ENCODE data around the gene RLBP1. TPM values are rescaled to one million over a fixed set of nuclear protein-coding genes. Genes with fewer than 3 reads are reported as not detected.

RLBP1 gene
- total RNA-seq, 1 donor from 2014 or later = not detected

DNA sequence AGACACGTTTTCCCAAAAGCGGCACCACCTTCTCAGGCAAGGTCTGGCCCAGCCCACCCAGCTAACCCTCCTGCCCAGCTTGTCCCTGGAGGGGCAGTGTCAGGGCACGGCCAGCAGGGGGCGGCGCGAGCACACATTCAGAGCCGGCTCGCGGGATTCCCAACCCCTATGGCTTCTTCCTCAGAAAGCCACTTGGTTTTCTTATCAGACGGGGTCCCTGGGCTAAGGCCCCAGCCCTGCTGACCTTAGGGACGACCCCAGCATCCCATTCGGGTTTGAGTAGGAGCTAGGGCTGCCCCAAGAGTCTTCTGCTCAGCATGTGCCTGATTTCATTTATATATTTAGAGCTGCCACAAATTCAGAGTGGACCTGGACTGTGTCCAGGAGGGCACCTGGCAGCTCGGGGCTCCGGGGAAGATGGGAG is 14.5 kb downstream of the RLBP1 start:
- TF ChIP-seq, protein P1, sequence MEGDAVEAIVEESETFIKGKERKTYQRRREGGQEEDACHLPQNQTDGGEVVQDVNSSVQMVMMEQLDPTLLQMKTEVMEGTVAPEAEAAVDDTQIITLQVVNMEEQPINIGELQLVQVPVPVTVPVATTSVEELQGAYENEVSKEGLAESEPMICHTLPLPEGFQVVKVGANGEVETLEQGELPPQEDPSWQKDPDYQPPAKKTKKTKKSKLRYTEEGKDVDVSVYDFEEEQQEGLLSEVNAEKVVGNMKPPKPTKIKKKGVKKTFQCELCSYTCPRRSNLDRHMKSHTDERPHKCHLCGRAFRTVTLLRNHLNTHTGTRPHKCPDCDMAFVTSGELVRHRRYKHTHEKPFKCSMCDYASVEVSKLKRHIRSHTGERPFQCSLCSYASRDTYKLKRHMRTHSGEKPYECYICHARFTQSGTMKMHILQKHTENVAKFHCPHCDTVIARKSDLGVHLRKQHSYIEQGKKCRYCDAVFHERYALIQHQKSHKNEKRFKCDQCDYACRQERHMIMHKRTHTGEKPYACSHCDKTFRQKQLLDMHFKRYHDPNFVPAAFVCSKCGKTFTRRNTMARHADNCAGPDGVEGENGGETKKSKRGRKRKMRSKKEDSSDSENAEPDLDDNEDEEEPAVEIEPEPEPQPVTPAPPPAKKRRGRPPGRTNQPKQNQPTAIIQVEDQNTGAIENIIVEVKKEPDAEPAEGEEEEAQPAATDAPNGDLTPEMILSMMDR (IDR thresholded peaks at IDR 0.05) = peak; percentile 91
- Mint-ChIP-seq H3K27ac (no peak overlapping the region), H3K4me3 (no peak overlapping the region), H3K9me3 (no peaks in the 10 kb centered on the region), H3K36me3 (ENCODE audit: low read depth) (peaks cover under 1% of the 10 kb centered on the region), H3K4me1 (peaks cover 6% of the 10 kb centered on the region), H3K27me3 (peaks cover 6% of the 10 kb centered on the region)
- DNase-seq (peak; percentile 64), ATAC-seq (ENCODE audit: low read depth) (peak; percentile 99)
- intact Hi-C loops (cut with micrococcal nuclease) = loop anchor here (1.0 to 2.0 kb wide), 4 partner anchors 36 to 350 kb away; partner anchors contain the start of gene FANCI
- POLR2A ChIA-PET = interaction anchor here (0.7 kb wide), 1 partner anchor 215 kb away, joined by 4 read pairs; no protein-coding TSS in a partner anchor
- CTCF ChIA-PET = interaction anchor here (0.6 to 1.6 kb wide), 20 partner anchors 8 to 347 kb away, joined by 3 to 17 read pairs (median 3); no protein-coding TSS in a partner anchor

GRCh38 chr15:89205991-89206585 is 15.3 kb downstream of the RLBP1 start:
- CTCF ChIA-PET = interaction anchor here (0.6 to 1.6 kb wide), 19 partner anchors 9 to 348 kb away, joined by 3 to 17 read pairs (median 3); no protein-coding TSS in a partner anchor
- TF ChIP-seq, protein P1 (IDR thresholded peaks at IDR 0.05) = no peak
- POLR2A ChIA-PET = no interaction called here
- H3K4me1 Mint-ChIP-seq = peaks cover 6% of the 10 kb centered on the region
- H3K36me3 Mint-ChIP-seq (ENCODE audit: low read depth) = peaks cover 8% of the 10 kb centered on the region
- no peak for DNase-seq
- H3K27ac Mint-ChIP-seq = no peak overlapping the region
- no peak for ATAC-seq (ENCODE audit: low read depth)
- intact Hi-C loops (cut with micrococcal nuclease) = loop anchor here (2.0 kb wide), 2 partner anchors 37 to 351 kb away; partner anchors contain the start of gene FANCI
- H3K4me3 Mint-ChIP-seq = no peak overlapping the region
- peaks cover 6% of the 10 kb centered on the region for H3K27me3 Mint-ChIP-seq
- H3K9me3 Mint-ChIP-seq = no peaks in the 10 kb centered on the region

GRCh38 chr15:89203705-89204273 is 17.6 kb downstream of the RLBP1 start:
- CTCF ChIA-PET = interaction anchor here (0.6 kb wide), 1 partner anchor 41 kb away, joined by 3 read pairs; no protein-coding TSS in a partner anchor
- POLR2A ChIA-PET = no interaction called here
- DNase-seq (no peak), ATAC-seq (ENCODE audit: low read depth) (no peak)
- Mint-ChIP-seq H3K27ac (no peak overlapping the region), H3K4me3 (no peak overlapping the region), H3K36me3 (ENCODE audit: low read depth) (peaks cover 13% of the 10 kb centered on the region), H3K27me3 (peaks cover 6% of the 10 kb centered on the region), H3K4me1 (peaks cover 6% of the 10 kb centered on the region), H3K9me3 (no peaks in the 10 kb centered on the region)
- TF ChIP-seq, protein P1 (IDR thresholded peaks at IDR 0.05) = no peak
- intact Hi-C loops (cut with micrococcal nuclease) = no loop called here

GRCh38 chr15:89201465-89202005 is 19.8 kb downstream of the RLBP1 start:
- TF ChIP-seq, protein P1 (IDR thresholded peaks at IDR 0.05) = no peak
- intact Hi-C loops (cut with micrococcal nuclease) = no loop called here
- CTCF ChIA-PET = no interaction called here
- Mint-ChIP-seq H3K36me3 (ENCODE audit: low read depth) (peaks cover 22% of the 10 kb centered on the region), H3K27me3 (no peaks in the 10 kb centered on the region), H3K27ac (no peak overlapping the region), H3K9me3 (no peaks in the 10 kb centered on the region), H3K4me1 (no peaks in the 10 kb centered on the region), H3K4me3 (no peak overlapping the region)
- POLR2A ChIA-PET = no interaction called here
- DNase-seq (no peak), ATAC-seq (ENCODE audit: low read depth) (no peak)

DNA sequence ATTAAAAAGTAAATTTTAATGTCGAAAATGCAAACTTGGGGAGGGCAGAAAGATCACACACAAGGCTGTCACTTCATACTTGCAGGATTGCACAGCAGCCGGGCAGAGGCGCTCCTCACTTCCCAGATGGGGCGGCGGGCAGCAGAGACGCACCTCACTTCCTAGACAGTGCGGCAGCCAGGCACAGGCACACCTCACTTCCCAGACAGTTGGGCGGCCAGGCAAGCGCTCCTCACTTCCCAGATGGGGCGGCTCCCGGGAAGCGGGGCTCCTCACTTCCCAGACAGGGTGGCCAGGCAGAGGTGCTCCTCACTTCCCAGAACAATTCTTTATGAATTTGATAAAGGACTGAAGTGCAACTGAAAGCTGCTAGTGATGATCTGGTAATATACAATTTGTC is 21.2 kb downstream of the RLBP1 start:
- Mint-ChIP-seq H3K27me3 (no peaks in the 10 kb centered on the region), H3K9me3 (no peaks in the 10 kb centered on the region), H3K36me3 (ENCODE audit: low read depth) (peaks cover 35% of the 10 kb centered on the region), H3K27ac (no peak overlapping the region), H3K4me3 (no peak overlapping the region), H3K4me1 (no peaks in the 10 kb centered on the region)
- TF ChIP-seq, protein P1 (IDR thresholded peaks at IDR 0.05) = no peak
- POLR2A ChIA-PET = no interaction called here
- no peak for DNase-seq
- no peak for ATAC-seq (ENCODE audit: low read depth)
- CTCF ChIA-PET = interaction anchor here (0.7 kb wide), 1 partner anchor 142 kb away, joined by 3 read pairs; no protein-coding TSS in a partner anchor
- intact Hi-C loops (cut with micrococcal nuclease) = no loop called here
